G401 (cell line): ENCODE measurements around the gene COA5. TPM values are rescaled to one million over a fixed set of nuclear protein-coding genes. Genes with fewer than 3 reads are reported as not detected.
A peak's percentile ranks its signal among the peaks of the same experiment; 100 is the strongest.

Experiments used
- DNase-seq: peaks from one replicate; pipeline ENCODE4 v3.0.0-alpha.2; 2015; ENCODE audit warnings: low spot score
- in situ Hi-C: cut with HindIII; loops from 2 replicates; pipeline ENCODE4 v1.10.0; 2016; ENCODE audit warnings: low sequenced_read_pairs, mixed read lengths
- total RNA-seq: library from RNA; depleted of rRNA; stranded (reverse); fragments of >200 nt; shearing (Covaris generic); gene quantifications from 2 replicates; pipeline ENCODE4 v1.2.3, GENCODE V29; 2014

Gene COA5
- total RNA-seq, 1 experiment from 2014 or later = 21.5 TPM

GRCh38 chr2:98576666-98577312, 31.5 kb downstream of the COA5 start:
- DNase-seq = no peak
- in situ Hi-C loops = no loop called here

- no peak for DNase-seq
- in situ Hi-C loops = no loop called here
Measured at GRCh38 chr2:98573426-98573825, 34.9 kb downstream of the COA5 start.

- in situ Hi-C loops = no loop called here
Measured at GRCh38 chr2:98572676-98573075, 35.6 kb downstream of the COA5 start.

GRCh38 chr2:98572211-98572610, 36.1 kb downstream of the COA5 start:
- no peak for DNase-seq
- in situ Hi-C loops = no loop called here

More at GRCh38 chr2:98572676-98573075, 35.6 kb downstream of the COA5 start:
- no peak for DNase-seq

GRCh38 chr2:98571796-98572195, 36.5 kb downstream of the COA5 start:
- no peak for DNase-seq
- in situ Hi-C loops = no loop called here

- in situ Hi-C loops = no loop called here
- no peak for DNase-seq
Measured at GRCh38 chr2:98571121-98571701, 37.1 kb downstream of the COA5 start.

GRCh38 chr2:98570356-98570755, 38.0 kb downstream of the COA5 start:
- in situ Hi-C loops = no loop called here
- DNase-seq = no peak

- in situ Hi-C loops = no loop called here
- DNase-seq = no peak
Measured at GRCh38 chr2:98569915-98570314, 38.4 kb downstream of the COA5 start.

- in situ Hi-C loops = no loop called here
- no peak for DNase-seq
Measured at GRCh38 chr2:98569197-98569793, 39.0 kb downstream of the COA5 start.

GRCh38 chr2:98568161-98568956, 40.0 kb downstream of the COA5 start:
- DNase-seq = no peak
- in situ Hi-C loops = no loop called here

GRCh38 chr2:98565941-98566340, 42.4 kb downstream of the COA5 start:
- in situ Hi-C loops = no loop called here
- DNase-seq = no peak

GRCh38 chr2:98565286-98565860, 42.9 kb downstream of the COA5 start:
- no peak for DNase-seq
- in situ Hi-C loops = no loop called here

GRCh38 chr2:98564541-98565132, 43.7 kb downstream of the COA5 start:
- in situ Hi-C loops = no loop called here
- DNase-seq = peak; percentile 75

- in situ Hi-C loops = no loop called here
- DNase-seq = no peak
Measured at GRCh38 chr2:98563394-98563793, 44.9 kb downstream of the COA5 start.

- no peak for DNase-seq
- in situ Hi-C loops = no loop called here
Measured at GRCh38 chr2:98561902-98562695, 46.2 kb downstream of the COA5 start.

GRCh38 chr2:98561018-98561417, 47.3 kb downstream of the COA5 start:
- DNase-seq = no peak
- in situ Hi-C loops = no loop called here

GRCh38 chr2:98560256-98560771, 48.0 kb downstream of the COA5 start:
- DNase-seq = no peak
- in situ Hi-C loops = no loop called here

- in situ Hi-C loops = no loop called here
- no peak for DNase-seq
Measured at GRCh38 chr2:98559581-98559980, 48.7 kb downstream of the COA5 start.
